GM12864 (cell line): Measurements from ENCODE around the gene RBMXL3.
"Not testable (repeated sequence)": the region's sequence is repeated elsewhere in the genome, so short reads cannot be mapped to it uniquely, and the experiment has no call there.

ENCODE experiments used
- DNase-seq: peaks from one replicate; pipeline ENCODE4 v3.0.0-alpha.2; 2011; ENCODE audit warnings: low read depth
- H3K4me3 ChIP-seq: 2 replicates; pipeline ENCODE4 v1.5.1; 2011; ENCODE audit warnings: mild to moderate bottlenecking, low read depth, low read length, control low read depth
- TF ChIP-seq, protein P1 (sequence below): IDR thresholded peaks from 2 replicates; pipeline ENCODE4 v1.5.1; 2011; ENCODE audit warnings: low read depth, mild to moderate bottlenecking, moderate library complexity, low read length, control low read depth, inconsistent platforms; ENCODE audit errors: missing control alignments

RBMXL3 gene

DNA sequence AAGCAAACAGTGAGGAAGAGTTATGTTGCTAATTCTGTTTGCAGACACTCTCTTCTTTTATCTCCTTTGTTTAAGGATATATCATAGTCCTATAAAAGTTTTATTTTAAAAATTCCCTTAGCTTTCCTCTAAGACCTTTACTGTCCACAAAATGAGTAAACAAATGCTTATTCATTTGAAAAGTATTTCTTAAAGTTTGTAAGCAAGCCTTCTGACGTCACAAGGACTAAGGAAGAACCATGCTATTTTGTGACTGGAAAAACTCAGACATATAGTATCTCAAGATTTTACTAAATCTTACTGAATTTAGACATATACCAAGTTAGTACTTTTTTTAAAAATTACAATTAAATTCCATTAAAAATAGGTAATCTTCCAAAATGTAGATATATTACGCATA, 5.2 kb upstream of the RBMXL3 start:
- TF ChIP-seq, protein P1, sequence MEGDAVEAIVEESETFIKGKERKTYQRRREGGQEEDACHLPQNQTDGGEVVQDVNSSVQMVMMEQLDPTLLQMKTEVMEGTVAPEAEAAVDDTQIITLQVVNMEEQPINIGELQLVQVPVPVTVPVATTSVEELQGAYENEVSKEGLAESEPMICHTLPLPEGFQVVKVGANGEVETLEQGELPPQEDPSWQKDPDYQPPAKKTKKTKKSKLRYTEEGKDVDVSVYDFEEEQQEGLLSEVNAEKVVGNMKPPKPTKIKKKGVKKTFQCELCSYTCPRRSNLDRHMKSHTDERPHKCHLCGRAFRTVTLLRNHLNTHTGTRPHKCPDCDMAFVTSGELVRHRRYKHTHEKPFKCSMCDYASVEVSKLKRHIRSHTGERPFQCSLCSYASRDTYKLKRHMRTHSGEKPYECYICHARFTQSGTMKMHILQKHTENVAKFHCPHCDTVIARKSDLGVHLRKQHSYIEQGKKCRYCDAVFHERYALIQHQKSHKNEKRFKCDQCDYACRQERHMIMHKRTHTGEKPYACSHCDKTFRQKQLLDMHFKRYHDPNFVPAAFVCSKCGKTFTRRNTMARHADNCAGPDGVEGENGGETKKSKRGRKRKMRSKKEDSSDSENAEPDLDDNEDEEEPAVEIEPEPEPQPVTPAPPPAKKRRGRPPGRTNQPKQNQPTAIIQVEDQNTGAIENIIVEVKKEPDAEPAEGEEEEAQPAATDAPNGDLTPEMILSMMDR, result no peak
- no peak overlapping the region for H3K4me3 ChIP-seq
- no peak for DNase-seq

DNA sequence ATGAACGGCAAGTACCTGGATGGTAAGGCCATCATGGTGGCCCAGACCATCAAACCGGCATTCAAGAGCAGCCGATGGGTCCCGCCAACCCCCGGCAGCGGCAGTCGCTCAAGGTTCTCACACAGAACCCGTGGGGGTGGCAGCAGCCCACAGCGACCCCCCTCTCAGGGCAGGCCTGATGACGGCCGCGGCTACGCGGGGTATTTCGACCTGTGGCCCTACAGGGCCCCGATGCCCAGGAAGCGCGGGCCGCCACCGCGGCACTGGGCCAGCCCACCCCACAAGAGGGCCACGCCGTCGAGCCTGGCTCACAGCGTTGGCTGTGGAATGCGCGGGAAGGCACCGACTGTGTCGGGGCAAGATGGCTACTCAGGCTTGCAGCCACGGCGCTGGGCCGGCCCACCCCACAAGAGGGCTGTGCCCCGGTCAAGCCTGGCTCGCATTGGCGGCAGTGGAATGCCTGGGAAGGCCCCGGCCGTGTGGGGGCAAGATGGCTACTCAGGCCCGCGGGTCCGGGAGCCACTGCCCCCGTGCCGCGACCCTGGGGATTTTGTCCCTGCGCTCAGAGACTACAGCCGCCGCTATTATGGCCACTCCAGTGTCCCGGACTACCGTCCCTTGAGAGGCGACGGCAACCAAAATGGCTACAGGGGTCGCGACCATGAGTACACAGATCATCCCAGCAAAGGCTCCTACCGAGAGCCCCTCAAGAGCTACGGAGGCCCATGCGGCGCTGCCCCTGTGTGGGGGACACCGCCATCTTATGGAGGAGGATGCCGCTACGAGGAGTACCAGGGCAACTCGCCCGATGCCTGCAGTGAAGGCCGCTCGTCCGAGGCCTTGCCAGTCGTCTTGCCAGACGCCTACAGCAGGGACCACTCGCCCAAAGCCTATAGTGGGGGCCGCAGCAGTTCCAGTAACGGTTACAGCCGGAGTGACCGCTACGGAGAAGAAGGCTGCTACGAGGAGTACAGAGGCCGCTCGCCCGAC, 731 bp downstream of the RBMXL3 start:
- TF ChIP-seq, protein P1, result no peak
- H3K4me3 ChIP-seq, result no peak overlapping the region
- DNase-seq, result no peak

DNA sequence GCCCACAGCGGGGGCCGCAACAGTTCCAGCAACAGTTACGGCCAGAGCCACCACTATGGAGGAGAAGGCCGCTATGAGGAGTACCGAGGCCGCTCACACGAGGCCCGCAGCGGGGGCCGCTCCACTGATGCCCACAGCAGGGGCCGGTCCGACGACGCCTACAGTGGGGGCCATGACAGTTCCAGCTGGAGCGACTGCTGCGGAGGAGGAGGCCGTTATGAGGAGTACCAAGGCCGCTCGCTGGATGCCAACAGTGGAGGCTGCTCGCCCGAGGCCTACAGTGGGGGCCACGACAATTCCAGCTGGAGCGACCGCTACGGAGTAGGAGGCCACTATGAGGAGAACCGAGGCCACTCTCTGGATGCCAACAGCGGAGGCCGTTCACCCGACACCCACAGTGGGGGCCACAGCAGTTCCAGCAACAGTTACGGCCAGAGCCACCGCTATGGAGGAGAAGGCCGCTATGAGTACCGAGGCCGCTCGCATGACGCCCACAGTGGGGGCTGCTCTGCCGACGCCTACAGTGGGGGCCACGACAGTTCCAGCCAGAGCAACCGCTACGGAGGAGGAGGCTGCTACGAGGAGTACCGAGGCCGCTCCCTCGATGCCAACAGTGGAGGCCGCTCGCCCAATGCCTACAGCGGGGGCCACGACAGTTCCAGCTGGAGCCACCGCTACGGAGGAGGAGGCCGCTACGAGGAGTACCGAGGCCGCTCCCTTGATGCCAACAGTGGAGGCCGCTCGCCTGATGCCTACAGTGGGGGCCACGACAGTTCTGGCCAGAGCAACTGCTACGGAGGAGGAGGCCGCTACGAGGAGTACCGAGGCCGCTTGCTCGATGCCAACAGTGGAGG, 1.7 kb downstream of the RBMXL3 start:
- DNase-seq, result no peak
- TF ChIP-seq, protein P1, result no peak
- H3K4me3 ChIP-seq, result no peak overlapping the region

DNA sequence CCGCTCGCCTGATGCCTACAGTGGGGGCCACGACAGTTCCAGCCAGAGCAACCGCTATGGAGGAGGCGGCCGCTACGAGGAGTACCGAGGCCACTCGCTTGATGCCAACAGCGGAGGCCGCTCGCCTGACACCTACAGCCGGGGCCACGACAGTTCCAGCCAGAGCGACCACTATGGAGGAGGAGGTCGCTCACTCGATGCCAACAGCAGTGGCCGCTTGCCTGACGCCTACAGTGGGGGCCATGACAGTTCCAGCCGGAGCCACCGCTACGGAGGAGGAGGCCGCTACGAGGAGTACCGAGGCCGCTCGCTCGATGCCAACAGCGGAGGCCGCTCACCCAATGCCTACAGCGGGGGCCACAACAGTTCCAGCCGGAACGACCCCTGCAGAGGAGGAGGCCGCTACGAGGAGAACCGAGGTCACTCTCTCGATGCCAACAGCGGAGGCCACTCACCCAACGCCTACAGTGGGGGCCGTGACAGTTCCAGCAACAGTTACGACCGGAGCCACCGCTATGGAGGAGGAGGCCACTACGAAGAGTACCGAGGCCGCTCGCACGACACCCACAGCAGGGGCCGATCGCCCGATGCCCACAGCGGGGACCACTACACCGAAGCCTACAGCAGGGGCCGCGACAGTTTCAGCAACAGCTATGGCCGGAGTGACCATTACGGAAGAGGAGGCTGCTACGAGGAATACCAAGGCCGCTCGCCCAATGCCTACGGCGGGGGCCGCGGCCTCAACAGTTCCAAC, 2.5 kb downstream of the RBMXL3 start:
- H3K4me3 ChIP-seq, result no peak overlapping the region
- TF ChIP-seq, protein P1, result no peak
- DNase-seq, result no peak

DNA sequence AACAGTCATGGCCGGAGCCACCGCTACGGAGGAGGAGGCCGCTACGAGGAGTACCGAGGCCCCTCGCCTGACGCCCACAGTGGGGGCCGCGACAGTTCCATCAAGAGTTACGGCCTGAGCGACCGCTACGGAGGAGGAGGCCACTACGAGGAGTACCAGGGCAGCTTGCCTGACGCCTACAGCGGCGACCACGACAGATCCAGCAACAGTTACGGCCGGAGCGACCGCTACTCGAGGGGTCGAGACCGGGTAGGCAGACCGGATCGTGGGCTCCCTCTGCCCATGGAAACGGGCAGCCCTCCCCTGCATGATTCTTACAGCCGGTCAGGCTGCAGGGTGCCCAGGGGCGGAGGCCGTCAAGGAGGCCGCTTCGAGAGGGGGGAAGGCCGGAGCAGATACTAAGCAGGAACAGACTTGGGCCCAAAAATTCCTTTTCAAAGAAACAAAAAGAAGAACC, 3.1 kb downstream of the RBMXL3 start:
- H3K4me3 ChIP-seq, result no peak overlapping the region
- TF ChIP-seq, protein P1, result no peak
- DNase-seq, result no peak

DNA sequence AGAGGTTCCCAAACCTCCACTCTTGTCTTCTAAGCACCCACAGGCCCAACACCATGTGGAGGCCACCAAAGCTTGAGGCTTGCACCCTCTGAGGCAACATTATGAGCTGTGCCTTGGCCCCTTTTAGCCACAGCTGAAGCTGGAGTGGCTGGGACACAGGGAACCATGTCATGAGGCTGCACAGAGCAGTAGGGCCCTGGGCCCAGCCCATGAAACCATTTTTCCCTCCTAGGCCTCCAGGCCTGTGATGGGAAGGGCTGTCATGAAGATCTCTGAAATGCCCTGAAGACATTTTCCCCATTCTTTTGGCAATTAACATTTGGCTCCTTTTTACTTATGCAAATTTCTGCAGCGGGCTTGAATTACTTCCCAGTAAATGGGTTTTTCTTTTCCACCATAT, 14.8 kb downstream of the RBMXL3 start:
- no peak overlapping the region for H3K4me3 ChIP-seq
- DNase-seq, result no peak
- TF ChIP-seq, protein P1, result no peak

DNA sequence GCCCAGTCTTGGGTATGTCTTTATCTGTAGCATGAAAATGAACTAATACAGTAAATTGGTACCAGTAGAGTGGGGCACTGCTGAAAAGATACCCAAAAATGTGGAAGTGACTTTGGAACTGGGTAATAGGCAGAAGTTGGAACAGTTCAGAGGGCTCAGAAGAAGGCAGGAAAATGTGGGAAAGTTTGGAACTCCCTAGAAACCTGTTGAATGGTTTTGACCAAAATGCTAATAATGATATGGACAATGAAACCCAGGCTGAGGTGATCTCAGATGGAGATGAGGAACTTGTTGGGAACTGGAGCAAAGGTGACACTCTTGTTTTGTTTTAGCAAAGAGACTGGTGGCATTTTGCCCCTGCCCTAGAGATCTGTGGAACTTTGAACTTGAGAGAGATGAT, 20.3 kb downstream of the RBMXL3 start:
- not testable (repeated sequence) for DNase-seq, H3K4me3 ChIP-seq
